GM18519 (cell line): ENCODE measurements around the gene MANF.

Experiments
- ATAC-seq: cut with Tn5 transposase; IDR thresholded peaks from one replicate; pipeline ENCODE4 v1.9.1; 2021; ENCODE audit warnings: mild to moderate bottlenecking, moderate library complexity; ENCODE audit not compliant: unreplicated experiment, low FRiP score

Gene MANF

GRCh38 chr3:51422211-51422610 is 37.1 kb downstream of the MANF start:
- no peak for ATAC-seq

- ATAC-seq: no peak
Observed at GRCh38 chr3:51426921-51427320, 41.8 kb downstream of the MANF start.

GRCh38 chr3:51429138-51429537 is 44.0 kb downstream of the MANF start:
- ATAC-seq: no peak

- no peak for ATAC-seq
Observed at GRCh38 chr3:51434110-51434509, 49.0 kb downstream of the MANF start.

- no peak for ATAC-seq
Observed at GRCh38 chr3:51434746-51435327, 49.7 kb downstream of the MANF start.

GRCh38 chr3:51436998-51437639 is 52.0 kb downstream of the MANF start:
- ATAC-seq: no peak
